G401.6 (cell line): Measurements from ENCODE around the gene FABP7.
"Not testable (repeated sequence)": the region's sequence is repeated elsewhere in the genome, so short reads cannot be mapped to it uniquely, and the experiment has no call there.

Source experiments
- FAIRE-seq: peaks from 2 replicates; lab custom pipeline; 2012; peaks lifted over from hg19 to GRCh38; lab: Jason Lieb, UNC

FABP7 gene

GRCh38 chr6:122779667-122780066, at the start of gene FABP7:
FABP7 (plus strand) TSS chr6:122779716; CDS start chr6:122779795, 79 bp downstream.
- FAIRE-seq: no peak

DNA sequence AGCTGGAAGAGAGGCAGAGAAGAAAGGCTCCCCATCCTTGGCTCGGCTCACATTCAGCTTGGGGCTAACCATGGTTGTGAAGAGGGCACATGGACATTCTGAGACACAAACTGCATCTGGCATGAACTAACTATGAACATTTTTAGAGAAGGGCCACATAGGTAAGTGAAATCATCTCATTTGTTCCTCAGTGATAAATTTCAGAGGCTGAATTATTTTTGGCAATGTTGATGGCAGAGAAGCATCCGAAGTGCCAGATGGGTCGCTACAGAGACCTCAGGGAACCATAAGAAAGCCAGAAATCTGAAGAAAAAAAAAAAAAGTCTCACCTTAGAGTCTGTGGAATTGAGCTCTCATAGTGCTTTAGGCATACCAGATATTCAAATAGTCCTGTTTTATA, 49.2 kb upstream of the FABP7 start:
- FAIRE-seq: no peak

GRCh38 chr6:122730775-122731386, 48.6 kb upstream of the FABP7 start:
- peak; percentile 59 for FAIRE-seq

GRCh38 chr6:122733259-122733658, 46.3 kb upstream of the FABP7 start:
- no peak for FAIRE-seq

DNA sequence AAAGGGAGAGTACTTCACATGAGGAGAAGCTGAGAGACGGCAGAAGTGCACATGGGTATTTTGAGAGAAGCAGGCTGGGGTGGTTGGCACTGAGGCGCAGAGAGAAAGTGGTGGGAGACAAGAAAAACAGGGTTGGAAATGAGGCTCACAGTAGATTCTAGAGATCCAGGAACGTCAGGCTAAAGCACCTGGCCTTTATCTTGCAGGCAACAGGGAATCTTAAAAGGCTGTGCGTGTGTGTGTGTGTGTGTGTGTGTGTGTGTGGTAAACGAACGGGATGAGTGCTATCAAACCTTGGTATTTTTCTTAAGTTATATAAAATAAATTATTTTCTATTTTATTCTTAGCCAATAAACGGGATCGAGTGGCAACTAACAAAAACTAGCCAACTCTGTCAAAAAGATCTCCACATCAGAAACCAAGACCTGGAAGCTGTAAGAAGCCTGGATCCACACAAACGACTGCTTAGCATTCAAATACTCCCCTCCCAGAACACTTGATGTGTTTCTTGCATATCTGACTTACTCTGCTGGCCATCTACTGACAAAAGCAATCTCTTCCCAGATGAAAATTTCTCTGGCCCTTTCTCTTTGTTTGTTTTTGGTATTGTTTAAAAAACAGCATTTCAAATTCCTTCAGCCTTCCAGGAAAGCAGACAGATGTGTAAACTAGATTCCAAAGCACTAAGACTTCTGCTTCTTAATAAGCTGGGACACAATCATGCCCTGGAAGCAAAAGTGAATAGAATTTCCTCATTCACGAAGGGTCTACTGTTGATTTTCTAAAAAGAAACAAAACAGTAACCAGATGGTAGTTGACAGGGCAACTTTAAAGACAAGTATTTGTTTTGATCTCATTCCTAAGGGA, 44.8 kb upstream of the FABP7 start:
- FAIRE-seq: no peak

- FAIRE-seq: no peak
These were observed 43.9 kb upstream of the FABP7 start for GRCh38 chr6:122735582-122735981.

- FAIRE-seq: no peak
These were observed 43.4 kb upstream of the FABP7 start for GRCh38 chr6:122736163-122736562.

DNA sequence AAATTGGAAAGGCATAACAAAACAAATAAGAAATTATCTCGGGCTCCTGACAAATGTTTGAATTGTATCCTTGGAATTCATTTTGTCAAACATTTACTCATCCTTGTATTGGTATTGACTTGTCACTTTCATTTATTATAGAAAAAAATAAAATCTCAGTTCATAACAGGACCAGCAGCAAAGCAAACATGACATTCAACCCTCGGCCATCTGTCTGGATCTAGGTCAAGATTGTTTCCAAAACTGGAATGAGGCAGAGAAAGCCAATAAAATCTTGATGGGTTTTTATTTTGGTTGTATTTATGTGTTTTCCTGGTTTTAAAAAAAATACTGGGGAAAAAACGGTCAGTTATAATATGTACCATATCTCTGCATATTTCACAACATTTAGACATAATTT, 42.9 kb upstream of the FABP7 start:
- FAIRE-seq: no peak

GRCh38 chr6:122740091-122740490, 39.4 kb upstream of the FABP7 start:
- FAIRE-seq: no peak

DNA sequence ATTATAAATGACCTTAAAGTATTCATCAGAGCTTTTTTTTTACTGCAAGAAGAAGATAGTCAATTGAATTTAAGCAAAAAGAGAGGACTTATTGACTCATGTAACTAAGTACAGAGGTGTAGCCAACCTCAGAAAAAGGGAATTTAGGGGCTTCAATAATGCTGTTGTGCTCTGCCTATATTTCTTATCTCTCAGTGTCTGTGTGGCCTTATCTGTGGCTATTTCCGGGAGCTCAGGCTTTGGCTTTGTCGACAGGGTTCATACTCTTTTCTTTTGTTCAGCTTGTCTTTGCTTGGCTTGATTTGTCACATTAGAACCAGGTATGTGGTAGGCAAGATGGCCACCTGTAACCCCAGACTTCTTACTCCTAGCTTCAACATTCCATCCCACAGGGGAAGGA, 38.6 kb upstream of the FABP7 start:
- FAIRE-seq: no peak

GRCh38 chr6:122744247-122744646, 35.3 kb upstream of the FABP7 start:
- FAIRE-seq: not testable (repeated sequence)

GRCh38 chr6:122744856-122745255, 34.7 kb upstream of the FABP7 start:
- FAIRE-seq: not testable (repeated sequence)

DNA sequence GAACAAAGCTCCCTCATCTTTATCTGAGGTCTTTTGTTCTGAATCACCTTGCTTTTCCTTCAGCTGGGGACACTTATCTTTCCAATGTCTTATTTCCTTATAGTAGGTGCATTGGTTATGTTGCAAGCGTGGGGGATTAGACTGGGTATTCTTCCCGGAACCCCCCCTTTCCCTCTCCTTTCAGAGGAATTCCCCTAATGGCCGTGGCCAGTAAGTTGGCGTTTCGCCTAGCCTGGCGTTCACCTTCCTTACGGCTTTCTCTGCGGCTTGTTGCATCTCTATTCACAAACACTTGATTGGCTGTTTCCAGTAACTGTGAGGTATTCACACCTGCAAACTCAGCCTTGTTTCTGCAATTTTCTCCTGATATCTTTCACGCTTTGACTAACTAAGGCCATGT, 32.8 kb upstream of the FABP7 start:
- no peak for FAIRE-seq

DNA sequence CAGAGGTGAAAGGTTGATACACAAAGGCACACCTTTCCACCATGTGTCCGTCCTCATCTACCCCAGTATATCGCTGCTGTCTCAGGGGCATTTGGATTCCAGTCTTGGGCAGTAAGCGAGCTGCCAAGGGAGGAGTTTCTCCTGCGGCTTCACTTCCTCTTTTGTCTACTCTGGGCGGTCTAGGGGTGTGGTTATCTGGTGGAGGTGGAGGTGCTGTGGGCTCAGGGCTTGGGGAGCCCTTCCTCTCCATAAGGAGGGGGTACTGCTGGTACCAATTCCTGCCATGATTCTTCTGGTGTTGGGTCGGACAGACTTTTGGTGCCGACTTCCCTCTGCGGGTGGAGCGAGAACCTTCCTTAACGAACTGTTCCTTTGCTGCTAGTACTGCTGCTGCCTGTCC, 31.9 kb upstream of the FABP7 start:
- no peak for FAIRE-seq

- not testable (repeated sequence) for FAIRE-seq
These were observed 30.6 kb upstream of the FABP7 start for GRCh38 chr6:122748945-122749344.

GRCh38 chr6:122749451-122750050, 30.0 kb upstream of the FABP7 start:
- FAIRE-seq: no peak

GRCh38 chr6:122751326-122751725, 28.2 kb upstream of the FABP7 start:
- no peak for FAIRE-seq

GRCh38 chr6:122752459-122752858, 27.1 kb upstream of the FABP7 start:
- no peak for FAIRE-seq

GRCh38 chr6:122753000-122753687, 26.4 kb upstream of the FABP7 start:
- FAIRE-seq: no peak

DNA sequence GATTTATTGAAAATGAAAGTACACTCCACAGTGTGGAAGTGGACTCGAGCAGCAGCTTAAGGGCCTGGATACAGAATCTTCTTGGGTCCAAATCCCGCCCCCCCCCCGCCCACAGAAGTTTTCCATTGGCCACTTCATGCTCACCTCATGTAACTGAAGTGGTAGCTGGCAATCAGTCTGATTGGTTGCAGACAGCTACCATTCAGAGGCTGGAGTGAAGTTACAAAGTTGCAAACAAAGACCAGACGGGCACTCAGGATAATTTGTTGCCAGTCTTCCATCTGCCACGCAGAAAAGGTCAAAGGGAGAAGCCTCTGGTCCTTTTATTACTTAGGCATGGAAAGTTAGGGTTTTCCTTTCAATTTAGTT, 25.8 kb upstream of the FABP7 start:
- no peak for FAIRE-seq

- no peak for FAIRE-seq
These were observed 25.3 kb upstream of the FABP7 start for GRCh38 chr6:122754191-122754731.

GRCh38 chr6:122755901-122756300, 23.6 kb upstream of the FABP7 start:
- FAIRE-seq: no peak

DNA sequence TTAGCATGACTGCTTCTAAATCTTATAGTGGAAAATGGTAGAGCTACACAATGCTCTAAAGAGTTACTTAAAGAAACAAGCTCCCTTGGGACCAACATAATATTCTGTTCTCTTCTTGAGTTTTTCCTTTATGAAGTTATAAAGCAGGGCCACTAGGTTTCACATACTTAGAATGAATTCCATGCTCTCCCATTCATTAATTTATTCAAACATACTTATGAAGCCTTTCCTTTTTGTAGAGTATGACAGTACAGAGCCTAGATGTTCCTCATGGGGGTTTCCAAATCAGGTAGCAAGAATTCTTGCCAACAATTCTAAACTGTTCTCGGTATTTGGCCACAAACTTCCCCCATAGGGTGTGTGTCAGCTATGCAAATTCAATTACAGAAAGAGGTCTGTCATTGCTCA, 20.6 kb upstream of the FABP7 start:
- FAIRE-seq: no peak
